ENCODE results near the gene LRBA.
"Not testable (repeated sequence)": the region's sequence is repeated elsewhere in the genome, so short reads cannot be mapped to it uniquely, and the experiment has no call there.

LRBA gene

GRCh38 chr4:150940123-150940522 lies 75.0 kb downstream of the LRBA start:
- DNase-seq (ENCODE audit: low spot score): no peak

GRCh38 chr4:150939530-150939929 lies 75.6 kb downstream of the LRBA start:
- no peak for DNase-seq (ENCODE audit: low spot score)

GRCh38 chr4:150938873-150939499 lies 76.1 kb downstream of the LRBA start:
- DNase-seq (ENCODE audit: low spot score): no peak

DNA sequence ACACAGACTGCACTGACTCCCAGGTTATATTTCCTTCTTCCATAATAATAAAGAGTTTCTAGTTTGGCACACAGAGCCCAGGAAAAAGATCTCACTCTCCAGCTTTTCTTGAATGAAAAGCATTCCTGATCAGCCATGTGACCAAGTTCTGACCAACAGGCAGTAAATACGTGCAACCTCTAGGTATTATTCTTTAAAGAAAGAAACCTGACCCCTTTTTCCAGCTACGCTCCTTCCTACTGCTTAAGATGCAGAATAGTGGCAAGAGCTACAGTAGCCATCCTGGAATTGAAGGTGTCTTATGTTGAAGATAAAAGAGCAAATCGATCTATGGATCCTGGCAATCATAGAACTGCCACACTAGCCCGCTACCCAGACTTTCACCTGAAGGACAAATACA lies 76.7 kb downstream of the LRBA start:
- no peak for DNase-seq (ENCODE audit: low spot score)

GRCh38 chr4:150934022-150934421 lies 81.1 kb downstream of the LRBA start:
- no peak for DNase-seq (ENCODE audit: low spot score)

GRCh38 chr4:150931796-150932195 lies 83.3 kb downstream of the LRBA start:
- DNase-seq (ENCODE audit: low spot score): no peak

DNA sequence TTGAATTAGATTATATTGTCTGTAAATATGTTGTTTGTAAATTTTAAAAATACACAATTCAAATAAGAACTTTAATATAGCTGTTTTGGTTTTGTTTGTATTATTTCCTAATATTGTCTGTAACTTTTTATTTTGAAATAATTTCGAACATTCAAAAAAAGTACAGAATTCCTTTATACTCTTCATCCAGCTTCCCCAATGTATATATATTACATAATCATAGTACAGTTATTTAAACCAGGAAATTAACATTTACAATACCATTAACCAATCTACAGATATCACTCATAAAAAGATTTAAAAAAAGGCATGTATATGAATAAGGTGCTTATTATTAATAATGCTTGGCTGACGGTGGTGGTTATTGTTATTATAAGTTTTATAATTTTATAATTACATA lies 84.1 kb downstream of the LRBA start:
- no peak for DNase-seq (ENCODE audit: low spot score)

DNA sequence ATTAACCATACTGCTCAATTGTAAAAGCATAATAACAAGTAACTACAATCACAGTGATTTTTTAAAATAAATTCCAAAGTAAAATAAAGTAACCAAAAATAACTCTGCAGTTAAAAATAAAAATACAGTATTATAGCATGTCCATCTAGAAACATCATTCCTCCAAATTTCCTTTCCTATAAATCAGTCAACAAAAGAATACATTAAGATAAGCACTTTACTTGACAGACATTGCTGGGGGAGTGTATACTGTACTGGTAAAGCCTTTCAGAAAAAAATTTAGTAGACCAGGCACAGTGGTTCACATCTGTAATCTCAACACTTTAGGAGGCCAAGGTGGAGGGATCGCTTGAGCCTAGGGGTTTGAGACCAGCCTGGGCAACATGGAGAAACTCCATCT lies 91.1 kb downstream of the LRBA start:
- DNase-seq (ENCODE audit: low spot score): no peak

DNA sequence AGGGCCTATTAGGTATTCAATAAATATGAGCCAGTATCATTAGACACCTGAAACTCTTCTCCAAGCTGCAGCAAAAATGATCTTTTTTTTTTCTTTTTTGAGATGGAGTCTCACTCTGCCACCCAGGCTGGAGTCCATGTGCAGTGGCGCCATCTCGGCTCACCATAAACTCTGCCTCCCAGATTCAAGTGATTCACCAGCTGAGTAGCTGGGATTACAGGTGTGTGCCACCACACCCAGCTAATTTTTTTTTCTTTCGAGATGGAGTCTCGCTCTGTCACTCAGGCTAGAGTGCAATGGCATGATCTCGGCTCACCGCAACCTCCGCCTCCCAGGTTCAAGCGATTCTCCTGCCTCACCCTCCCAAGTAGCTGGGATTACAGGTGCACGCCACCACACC lies 93.6 kb downstream of the LRBA start:
- not testable (repeated sequence) for DNase-seq (ENCODE audit: low spot score)

DNA sequence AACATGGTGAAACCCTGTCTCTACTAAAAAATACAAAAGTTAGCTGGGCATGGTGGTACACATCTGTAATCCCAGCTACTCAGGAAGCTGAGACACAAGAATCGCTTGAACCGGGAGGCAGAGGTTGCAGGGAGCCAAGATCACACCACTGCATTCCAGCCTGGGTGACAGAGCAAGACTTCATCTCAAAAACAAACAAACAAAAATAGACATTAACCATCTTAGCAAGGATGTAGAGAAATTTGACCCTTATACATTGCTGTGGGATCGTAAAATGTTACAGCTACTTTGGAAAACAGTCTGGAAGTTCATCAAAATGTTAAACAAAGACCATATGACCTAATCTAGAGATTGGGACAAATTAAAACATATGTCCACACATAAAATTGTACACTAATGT lies 96.5 kb downstream of the LRBA start:
- not testable (repeated sequence) for DNase-seq (ENCODE audit: low spot score)

GRCh38 chr4:150911326-150911725 lies 103.8 kb downstream of the LRBA start:
- no peak for DNase-seq (ENCODE audit: low spot score)

- DNase-seq (ENCODE audit: low spot score): peak; percentile 6
Observed at GRCh38 chr4:150909116-150909515, 106.0 kb downstream of the LRBA start.

DNA sequence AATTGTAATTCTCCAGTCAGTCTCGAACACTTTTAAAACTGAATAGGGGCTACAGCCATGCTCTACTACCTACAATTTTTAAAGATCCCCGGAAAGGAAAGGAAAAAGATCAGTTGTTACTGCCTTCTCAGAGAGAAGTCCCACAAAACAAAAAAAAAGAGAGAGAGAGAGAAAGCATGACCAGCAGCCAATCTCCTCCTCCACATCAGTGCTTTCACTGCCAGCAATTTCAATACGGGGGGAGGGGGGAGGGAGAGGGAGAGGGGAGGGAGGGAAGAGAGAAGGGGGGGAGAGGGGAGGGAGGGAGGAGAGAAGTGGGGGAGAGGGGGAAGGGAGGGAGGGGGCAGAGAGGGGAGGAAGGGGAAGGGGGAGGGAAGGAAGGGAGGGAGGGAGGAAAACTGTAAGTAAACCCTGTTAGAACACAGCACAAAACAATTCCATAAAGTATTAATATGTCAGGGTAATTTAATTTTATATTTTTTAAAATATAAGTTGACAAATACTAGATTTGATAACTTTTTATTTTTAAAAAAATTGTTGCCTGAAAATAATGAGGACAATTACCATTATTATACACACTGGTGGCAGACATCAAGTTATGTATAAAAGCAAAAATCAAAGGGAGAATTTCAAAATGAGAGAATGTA lies 108.0 kb downstream of the LRBA start:
- DNase-seq (ENCODE audit: low spot score): no peak

DNA sequence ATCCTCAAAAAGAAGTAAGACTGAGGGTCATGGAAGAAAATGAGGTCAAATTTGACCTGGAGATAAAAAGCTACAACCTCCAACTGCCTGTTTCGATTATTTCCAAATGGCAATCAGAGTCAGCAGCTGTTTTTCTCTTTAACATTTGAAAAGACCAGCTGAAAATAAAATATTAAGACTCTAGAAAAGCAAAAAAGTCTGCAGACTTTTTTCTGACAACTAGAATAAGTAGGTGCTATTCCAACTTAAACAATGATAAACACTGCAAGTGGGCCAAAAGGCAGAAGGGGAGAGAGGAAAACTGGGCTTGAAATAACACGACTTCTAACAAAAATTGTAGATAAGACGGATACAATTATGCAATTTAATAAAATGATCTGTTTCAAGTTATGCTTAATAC lies 110.4 kb downstream of the LRBA start:
- DNase-seq (ENCODE audit: low spot score): no peak

- no peak for DNase-seq (ENCODE audit: low spot score)
Observed at GRCh38 chr4:150903603-150904002, 111.5 kb downstream of the LRBA start.

GRCh38 chr4:150896497-150896896 lies 118.6 kb downstream of the LRBA start:
- no peak for DNase-seq (ENCODE audit: low spot score)

DNA sequence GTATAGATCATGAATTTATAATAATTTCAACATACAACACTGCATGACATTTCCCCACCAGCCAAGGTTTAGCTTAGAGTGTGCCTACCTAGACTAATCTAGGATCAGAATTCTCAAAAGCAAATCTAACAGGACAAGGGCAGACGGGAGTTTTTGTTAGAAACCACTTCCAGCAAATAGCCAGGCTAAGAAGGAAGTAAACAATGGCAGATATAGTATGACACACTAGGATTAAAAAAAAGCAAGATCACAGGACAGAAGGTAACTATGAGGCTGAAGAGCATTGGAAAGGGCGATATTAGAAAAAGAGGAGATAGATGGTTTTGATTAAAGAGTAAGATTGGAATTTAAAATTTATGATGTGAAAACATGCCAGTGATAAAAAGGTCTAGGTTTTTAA lies 124.8 kb downstream of the LRBA start:
- no peak for DNase-seq (ENCODE audit: low spot score)

GRCh38 chr4:150889306-150889705 lies 125.8 kb downstream of the LRBA start:
- DNase-seq (ENCODE audit: low spot score): no peak

- DNase-seq (ENCODE audit: low spot score): no peak
Observed at GRCh38 chr4:150888625-150889024, 126.5 kb downstream of the LRBA start.

GRCh38 chr4:150888217-150888616 lies 126.9 kb downstream of the LRBA start:
- DNase-seq (ENCODE audit: low spot score): no peak

DNA sequence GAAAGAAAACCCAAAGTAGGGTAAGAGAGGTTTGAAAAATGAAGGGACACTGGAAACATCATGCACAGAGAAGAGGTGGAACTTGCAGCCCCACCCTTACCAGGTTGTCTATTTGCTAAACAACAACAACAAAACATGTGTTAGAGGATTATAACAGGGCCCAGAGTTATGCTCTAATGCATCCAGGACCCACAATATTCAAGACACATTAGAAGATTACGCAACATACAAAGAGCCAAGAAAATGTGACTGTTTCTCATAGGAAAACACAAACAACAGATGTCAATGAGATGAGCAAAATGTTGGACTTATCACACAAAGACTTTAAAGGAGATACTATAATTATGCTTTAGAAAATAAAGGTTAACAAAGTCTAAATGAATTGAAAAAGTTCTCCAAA lies 128.5 kb downstream of the LRBA start:
- no peak for DNase-seq (ENCODE audit: low spot score)

- DNase-seq (ENCODE audit: low spot score): no peak
Observed at GRCh38 chr4:150884625-150885024, 130.5 kb downstream of the LRBA start.

- DNase-seq (ENCODE audit: low spot score): no peak
Observed at GRCh38 chr4:150875367-150875766, 139.7 kb downstream of the LRBA start.

Data from NAMALWA (cell line).